GM12864 (cell line): ENCODE results near the gene RAD51AP2.

Experiments used
- DNase-seq: peaks from one replicate; pipeline ENCODE4 v3.0.0-alpha.2; 2011; ENCODE audit warnings: low read depth
- H3K4me3 ChIP-seq: 2 replicates; pipeline ENCODE4 v1.5.1; 2011; ENCODE audit warnings: mild to moderate bottlenecking, low read depth, low read length, control low read depth
- CTCF ChIP-seq: IDR thresholded peaks from 2 replicates; pipeline ENCODE4 v1.5.1; 2011; ENCODE audit warnings: low read depth, mild to moderate bottlenecking, moderate library complexity, low read length, control low read depth, inconsistent platforms; ENCODE audit errors: missing control alignments

Gene RAD51AP2

GRCh38 chr2:17542471-17542870 lies 24.2 kb upstream of the RAD51AP2 start:
- no peak overlapping the region for H3K4me3 ChIP-seq
- no peak for TF ChIP-seq CTCF
- DNase-seq: no peak

- H3K4me3 ChIP-seq: no peak overlapping the region
- no peak for TF ChIP-seq CTCF
- DNase-seq: no peak
Observed at GRCh38 chr2:17541531-17541950, 23.3 kb upstream of the RAD51AP2 start.

- TF ChIP-seq CTCF: no peak
- no peak overlapping the region for H3K4me3 ChIP-seq
- no peak for DNase-seq
Observed at GRCh38 chr2:17540813-17541530, 22.7 kb upstream of the RAD51AP2 start.

GRCh38 chr2:17540093-17540812 lies 22.0 kb upstream of the RAD51AP2 start, which contains the start of gene VSNL1:
VSNL1 (plus strand) TSS chr2:17540696; CDS start chr2:17592075, 51,379 bp downstream.
- TF ChIP-seq CTCF: no peak
- peak within 1 kb of the TSS; percentile 35 for H3K4me3 ChIP-seq
- no peak for DNase-seq

GRCh38 chr2:17539611-17540092 lies 21.4 kb upstream of the RAD51AP2 start:
- no peak for TF ChIP-seq CTCF
- DNase-seq: no peak
- no peak overlapping the region for H3K4me3 ChIP-seq

- no peak for DNase-seq
- TF ChIP-seq CTCF: no peak
- H3K4me3 ChIP-seq: peak overlapping the region; percentile 23
Observed at GRCh38 chr2:17538844-17539554, 20.8 kb upstream of the RAD51AP2 start.
